GM18511 (cell line): ENCODE data around the gene NXN.
"Not testable (repeated sequence)": the region's sequence is repeated elsewhere in the genome, so short reads cannot be mapped to it uniquely, and the experiment has no call there.

Experiments
- ATAC-seq: cut with Tn5 transposase; IDR thresholded peaks from one replicate; pipeline ENCODE4 v1.9.1; 2021; ENCODE audit warnings: mild to moderate bottlenecking, moderate library complexity; ENCODE audit not compliant: unreplicated experiment

The NXN gene

DNA sequence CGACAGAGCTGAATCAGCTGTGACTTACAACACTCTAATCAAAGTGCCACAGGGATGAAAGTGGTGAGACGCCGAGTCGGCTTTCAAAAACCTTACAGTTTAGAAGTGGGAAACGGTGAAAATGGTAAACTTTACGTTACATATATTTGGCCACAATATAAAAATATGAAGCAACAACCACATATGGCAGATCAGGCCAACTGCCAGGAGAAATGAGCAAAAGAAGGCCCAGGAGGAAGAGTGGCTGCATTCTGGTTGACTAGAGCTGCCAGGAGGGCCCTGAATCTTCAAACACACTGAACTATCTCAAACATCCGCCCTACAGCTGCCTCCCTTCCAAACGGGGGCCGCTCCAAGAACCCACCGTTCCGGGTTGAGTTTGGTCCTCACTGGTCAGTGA lies 141.1 kb downstream of the NXN start:
- no peak for ATAC-seq

DNA sequence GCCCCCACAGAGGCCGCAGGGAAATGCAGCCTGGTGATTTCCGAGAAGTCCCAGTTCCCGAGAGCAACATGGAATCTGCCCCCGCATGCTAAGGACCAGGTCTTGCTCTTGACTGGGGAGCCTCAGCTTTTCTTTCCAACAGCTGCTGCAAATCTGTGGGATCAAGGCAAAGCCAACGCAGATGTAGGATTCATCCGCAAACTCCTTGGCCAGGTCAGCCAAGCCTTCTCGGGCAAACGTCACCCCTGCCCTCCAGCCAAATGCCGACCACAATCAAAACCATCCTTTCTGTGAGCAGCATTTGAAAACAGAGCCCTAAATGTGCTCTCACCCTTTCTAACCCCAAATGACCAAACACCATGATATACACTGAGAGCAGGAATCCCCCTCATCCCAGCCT lies 143.4 kb downstream of the NXN start:
- no peak for ATAC-seq

DNA sequence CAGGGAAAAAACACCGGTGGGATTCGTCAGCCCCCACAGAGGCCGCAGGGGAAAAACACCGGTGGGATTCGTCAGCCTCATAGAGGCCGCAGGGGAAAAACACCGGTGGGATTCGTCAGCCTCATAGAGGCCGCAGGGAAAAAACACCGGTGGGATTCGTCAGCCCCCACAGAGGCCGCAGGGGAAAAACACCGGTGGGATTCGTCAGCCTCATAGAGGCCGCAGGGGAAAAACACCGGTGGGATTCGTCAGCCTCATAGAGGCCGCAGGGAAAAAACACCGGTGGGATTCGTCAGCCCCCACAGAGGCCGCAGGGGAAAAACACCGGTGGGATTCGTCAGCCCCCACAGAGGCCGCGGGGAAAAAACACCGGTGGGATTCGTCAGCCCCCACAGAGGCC lies 143.9 kb downstream of the NXN start:
- not testable (repeated sequence) for ATAC-seq

DNA sequence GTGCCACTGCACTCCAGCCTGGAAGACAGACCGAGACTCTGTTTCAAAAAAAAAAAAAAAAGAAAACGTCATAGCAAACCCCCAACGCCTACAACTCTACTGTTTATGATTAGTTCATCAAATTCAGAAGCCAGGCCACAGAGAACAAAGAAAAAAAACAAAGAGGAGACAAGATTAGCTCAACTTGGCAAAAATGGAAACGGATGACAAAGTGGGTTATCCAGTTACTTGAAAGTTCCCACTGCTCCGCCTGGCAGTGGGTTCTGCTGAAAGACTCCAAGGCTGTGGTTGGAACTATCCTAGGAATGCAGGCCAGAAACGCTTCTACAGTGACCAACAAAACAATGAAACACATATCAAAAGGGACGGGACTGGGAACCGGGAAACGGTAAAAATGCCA lies 144.3 kb downstream of the NXN start:
- ATAC-seq, result no peak

DNA sequence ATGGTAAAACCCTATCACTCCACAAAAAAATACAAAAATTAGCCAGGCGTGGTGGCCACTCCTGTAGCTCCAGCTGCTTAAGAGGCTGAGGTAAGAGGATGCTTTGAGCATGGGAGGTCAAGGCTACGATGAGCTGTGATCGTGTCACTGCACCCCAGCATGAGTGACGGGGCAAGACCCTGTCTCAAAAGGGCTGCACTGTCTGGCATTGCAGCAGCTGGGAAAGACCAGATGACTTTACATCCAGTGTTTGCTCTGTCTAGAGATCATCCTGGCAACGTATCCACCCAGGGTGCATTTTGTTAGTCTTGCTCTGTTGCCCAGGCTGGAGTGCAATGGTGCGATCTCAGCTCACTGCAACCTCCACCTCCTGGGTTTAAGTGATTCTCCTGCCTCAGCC lies 145.4 kb downstream of the NXN start:
- ATAC-seq, result no peak

DNA sequence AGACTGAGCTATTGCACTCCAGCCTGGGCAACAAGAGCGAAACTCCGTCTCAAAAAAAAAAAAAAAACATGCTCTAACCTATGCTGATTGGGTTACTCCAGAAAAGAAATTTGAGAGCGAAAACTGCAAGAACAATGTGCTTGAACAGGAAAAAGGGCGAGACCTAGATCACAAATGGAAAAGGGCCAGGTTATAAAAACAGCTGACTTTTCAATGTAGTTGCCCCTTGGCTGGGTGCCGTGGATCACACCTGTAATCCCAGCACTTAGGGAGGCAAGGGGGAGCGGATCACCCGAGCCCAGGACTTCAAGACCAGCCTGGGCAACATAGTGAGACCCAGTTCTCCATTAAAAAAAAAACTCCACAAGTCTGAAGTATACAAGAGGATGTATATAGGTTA lies 148.6 kb downstream of the NXN start:
- no peak for ATAC-seq

DNA sequence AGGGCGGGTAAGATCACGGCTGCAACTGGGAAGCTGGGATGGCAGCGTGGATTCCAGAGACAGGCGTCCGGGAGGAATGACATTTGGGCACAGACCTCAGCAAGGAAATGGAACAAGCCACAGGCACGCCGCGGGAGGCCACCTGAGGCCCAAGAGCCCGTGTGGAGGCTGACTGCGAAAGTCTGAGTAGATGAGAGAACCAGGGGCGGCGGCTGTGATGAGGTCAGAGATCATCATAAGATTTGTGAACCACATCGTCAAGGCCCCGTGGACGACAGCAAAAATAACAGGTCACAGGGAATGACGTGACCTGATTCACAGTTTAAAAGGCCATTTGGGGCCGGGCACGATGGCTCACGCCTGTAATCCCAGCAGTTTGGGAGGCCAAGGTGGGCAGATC lies 149.2 kb downstream of the NXN start:
- no peak for ATAC-seq

DNA sequence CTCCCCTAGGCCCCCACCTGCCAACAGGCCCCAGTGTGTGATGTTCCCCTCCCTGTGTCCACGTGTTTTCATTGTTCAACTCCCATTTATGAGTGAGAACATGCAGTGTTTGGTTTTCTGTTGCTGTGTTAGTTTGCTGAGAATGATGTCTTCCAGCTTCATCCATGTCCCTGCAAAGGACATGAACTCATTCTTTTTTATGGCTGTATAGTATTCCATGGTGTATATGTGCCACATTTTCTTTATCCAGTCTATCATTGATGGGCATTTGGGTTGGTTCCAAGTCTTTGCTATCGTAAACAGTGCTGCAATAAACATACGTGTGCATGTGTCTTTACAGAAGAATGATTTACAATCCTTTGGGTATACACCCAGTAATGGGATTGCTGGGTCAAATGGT lies 150.0 kb downstream of the NXN start:
- ATAC-seq, result not testable (repeated sequence)

DNA sequence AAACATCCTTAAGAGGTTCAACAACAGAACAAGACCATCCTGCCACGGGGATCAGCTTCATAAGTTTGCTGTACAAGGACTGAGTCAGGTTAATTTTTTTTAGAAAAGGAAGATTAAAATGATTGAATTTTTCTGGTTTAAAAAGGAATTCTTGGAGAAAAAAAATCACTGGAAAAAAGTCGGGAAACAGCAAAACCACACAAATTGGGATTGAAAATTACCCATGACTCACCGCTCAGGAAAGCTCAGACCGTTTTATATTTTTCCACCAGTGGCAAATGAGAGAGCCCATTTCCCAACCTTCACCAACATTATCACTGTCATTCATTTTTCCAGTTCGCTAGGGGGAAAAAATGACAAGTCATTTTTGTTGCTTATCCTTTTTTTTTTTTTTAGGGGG lies 150.8 kb downstream of the NXN start:
- ATAC-seq, result no peak

DNA sequence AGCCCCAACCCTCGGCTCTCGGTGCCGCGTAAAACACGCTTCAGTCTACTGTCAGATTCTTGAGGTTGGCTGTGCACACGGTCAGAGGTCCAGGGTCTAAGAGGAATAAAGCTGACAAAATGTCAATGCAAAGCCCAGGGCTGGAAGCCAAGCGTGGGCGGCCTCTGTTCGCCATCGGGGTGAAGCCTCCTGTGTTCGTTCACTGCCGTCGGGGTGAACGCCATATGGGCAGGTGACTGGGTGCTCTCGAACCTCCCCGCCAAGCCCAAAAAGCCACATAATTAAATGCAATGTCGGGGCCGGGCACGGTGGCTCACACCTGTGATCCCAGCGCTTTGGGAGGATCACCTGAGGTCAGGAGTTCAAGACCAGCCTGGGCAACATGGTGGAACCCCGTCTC lies 152.8 kb downstream of the NXN start:
- ATAC-seq, result no peak

DNA sequence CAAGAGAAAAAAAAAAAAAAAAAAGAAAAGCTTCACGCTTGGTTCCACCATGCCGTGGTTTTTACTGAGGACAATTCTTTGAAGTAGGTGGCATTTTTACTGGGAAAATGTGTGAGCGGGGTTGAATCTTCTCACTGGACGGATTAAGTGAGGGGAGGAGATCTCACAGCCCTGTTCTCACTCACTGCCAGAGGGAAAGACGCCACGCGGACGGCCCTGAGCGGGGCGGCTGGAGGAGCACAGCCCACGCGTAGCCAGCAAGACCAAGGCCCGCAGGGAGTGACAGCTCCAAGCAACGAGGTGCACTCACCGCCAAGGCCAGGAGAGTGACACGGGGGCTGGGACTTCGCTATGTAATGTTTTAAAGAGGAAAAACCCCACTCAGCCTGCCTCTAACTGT lies 154.4 kb downstream of the NXN start:
- ATAC-seq, result no peak

DNA sequence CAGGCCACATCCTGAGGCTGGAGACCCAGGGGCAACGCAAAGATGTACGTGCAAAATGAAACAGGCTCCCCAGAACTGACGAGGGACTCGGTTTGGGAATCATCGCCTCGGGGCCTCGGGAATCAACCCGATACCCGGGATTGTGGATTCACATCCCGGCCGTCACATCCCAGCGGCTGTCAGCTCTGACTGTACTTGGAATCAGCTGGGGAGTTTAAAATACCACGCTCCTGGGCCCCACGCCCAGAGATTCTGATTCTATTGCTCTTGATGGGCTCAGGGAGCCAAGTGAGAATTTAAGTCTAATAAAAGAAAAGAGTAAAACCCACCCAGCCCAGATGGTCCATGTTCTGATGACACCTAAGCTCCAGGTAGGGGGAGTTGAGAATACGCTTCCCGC lies 155.2 kb downstream of the NXN start:
- no peak for ATAC-seq

DNA sequence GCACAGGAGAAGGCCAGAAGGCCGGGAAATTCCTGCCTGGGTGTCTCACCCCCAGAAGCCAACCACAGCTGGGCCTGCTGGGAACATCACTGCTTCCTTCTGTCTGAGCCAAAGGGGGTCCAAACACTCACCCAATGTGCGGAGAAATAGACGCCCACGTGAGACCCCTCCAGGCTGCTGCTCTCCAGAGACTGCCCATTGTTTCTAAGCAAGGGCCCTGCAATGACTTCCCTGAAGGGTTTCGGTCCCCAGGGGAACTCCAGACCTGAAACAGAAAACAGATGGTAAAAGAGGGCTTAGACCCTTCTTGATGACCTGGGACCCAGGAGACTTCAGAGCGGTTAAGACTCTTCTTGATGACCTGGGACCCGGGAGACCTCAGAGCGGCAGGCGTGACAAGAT lies 156.1 kb downstream of the NXN start:
- no peak for ATAC-seq

DNA sequence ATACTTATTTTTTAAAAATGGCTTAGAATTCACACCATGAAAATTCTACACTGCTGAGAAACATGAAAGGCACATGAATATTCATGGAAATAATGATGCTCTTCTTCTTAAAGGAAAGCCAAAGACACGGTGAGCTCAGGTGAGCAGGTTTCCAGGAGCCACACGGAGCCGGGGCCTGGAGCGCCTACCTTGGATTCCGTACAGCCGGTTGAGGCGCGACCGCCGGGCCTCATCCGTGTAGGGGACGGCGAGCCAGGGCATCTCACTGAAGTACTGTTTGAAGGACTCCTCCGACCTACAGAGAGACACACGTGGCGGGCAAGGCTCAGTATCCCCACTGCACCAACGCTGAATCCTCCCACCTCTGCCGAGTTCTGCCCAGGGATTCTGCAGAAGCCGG lies 160.3 kb downstream of the NXN start:
- no peak for ATAC-seq

DNA sequence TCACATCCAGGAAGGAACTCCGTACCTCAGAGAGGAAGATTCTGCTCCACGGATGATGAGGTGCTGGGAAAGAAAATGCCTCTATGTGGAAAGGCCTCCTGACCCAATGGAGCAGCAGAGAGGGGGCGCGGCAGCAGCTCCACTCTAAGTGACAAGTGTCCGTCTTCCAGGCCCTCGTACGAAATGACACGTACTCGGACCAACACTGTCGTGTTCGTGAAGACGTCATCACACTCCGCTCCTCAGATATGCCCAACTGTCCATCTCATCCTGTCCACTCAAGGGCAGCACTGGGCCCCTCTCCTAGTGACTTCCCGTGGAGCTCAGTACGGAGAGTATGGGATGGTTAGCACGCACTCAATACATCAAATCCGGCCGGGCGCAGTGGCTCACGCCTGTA lies 165.2 kb downstream of the NXN start:
- no peak for ATAC-seq

DNA sequence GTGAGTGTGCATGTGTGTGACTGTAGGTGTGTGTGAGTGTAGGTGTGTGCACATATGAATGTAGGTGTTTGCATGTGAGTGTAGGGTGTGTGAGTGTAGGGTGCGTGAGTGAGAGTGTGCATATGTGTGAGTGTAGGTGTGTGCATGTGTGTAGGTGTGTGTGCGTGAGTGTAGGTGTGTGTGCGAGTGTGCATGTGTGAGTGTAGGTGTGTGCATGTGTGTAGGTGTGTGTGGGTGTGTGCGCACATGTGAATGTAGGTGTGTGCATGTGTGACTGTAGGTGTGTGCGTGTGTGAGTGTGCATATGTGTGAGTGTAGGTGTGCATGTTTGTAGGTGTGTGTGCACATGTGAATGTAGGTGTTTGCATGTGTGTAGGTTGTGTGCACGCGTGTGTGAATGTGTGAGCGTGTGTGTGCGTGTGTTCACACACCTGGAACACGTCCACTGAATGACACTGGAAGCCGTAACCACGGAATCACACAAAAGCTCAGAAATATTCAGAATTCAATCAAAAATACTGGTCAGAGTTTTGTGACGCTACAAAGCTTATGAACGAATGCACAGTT lies 166.9 kb downstream of the NXN start:
- ATAC-seq, result no peak

DNA sequence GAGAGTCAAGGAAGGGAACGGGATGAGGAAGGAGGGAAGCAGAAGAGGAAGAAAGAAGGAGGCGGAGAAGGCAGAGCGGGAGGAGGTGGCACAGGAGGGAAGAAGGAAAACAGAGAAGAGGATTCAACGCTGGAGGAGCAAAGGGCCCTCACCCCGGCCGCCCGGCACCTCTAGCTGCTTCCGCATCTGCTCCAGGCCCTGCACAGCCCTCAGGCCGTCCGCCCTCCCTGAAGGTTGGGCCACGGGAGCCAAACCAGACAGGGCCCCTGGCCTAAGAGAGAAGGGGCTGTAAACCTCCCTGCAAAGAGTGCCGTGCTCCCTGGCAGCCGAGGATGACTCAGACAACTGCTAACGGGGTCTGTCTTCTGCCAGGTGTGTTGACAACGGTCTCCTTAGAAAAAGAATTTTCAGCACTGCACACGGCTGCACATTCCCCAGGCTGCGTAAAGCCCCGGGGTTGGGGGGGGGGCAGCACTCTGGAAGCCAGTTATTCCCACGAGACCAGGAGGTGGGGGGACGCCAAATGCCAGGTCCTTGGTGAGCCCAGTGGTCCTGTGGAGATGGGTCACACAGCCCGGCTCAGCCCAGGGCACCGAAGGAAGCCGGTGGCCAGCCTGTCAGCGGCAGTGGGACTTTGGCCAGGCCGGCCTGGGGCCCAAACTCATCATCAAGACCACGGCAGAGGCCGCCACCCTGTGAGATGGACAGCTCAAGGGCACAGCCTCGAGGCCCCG lies 168.4 kb downstream of the NXN start:
- no peak for ATAC-seq

DNA sequence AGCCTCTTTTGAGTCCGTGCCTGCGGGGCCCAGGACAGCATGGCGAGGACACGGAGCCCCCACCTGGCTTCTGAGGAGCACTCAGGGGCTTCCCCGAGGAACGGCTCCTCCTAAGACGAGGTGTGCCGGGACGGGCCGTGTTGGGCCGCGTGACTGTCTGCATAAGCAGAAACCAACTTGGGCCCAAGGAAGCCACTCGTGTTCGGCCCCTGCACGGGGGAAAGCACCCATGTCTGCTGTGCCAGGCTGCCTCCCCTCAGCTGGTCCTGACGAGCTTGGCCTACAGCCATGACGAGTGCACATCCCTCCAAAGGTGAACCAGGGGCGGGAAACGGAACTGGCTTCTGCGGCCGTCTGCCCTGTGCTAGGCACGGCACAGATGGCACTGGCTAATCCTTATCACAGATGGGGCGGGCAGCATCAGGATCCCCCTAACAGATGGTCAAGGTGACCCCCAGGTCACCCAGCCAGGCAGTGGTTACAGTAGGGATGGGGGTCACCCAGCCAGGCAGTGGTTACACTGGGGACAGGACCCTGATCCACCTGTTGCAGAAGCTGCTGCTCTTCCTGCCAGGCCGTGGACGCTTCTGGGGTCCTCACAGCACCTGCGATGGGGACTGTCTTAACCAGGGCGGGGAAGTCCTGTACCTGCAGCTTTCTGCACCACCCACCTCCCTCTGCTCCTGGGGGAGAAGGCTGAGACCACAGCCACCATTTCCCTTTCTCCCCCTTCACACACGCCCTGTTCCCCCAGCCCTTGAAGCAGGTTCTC lies 171.9 kb downstream of the NXN start:
- no peak for ATAC-seq

DNA sequence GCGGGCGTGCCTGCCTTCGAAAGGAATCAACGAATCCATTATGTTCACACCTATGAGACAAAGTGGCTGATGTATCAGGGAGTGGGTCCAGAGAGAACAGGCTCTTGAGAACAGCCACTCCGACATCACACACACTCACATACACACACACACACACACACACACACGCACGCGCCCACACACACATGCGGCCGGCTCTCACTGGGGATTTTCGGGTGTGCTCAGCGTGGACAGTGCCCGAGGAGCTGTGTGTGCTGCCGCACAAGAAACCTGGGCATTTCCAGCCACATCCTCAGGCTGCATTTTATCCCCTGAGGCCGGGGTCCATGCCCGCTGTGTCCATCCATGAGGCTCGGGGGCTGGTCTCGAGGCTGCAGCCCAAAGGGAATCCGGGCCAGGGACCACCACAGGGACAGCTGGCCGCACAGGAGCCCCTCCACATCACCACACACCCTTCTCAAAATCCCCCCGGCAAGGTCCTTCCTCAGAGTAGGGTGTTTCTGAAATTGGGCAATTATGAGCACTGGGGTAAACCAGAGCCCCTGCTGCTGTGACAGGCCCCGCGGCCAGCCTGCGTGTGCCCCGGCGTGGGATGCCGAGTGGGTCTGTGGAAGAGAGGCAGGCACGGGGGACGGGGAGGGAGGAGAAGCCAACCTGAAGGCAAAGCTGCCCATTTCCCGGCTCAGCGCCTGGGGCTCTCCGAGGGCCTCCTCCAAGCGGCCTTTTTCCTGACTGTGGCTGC lies 172.6 kb downstream of the NXN start:
- ATAC-seq, result no peak

DNA sequence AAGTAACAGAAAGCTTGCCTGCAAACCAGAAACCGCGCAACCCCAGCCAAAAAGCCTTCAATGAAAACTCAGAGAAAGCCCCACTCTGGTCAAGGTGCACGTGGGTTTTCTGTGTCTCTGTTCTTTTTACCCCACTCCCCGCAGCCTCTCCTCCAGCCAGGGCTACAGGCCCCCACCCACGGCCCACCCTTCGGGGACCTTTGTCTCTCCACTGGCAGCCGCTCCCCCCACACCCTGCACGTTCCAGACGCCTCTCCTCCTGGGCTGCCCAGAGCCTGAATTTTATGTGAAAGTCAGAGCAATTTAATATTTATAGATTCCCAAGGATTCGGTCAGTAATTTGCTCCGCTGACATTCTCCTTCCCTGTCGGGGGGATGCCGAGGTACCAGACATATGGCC lies 173.2 kb downstream of the NXN start:
- ATAC-seq, result no peak

DNA sequence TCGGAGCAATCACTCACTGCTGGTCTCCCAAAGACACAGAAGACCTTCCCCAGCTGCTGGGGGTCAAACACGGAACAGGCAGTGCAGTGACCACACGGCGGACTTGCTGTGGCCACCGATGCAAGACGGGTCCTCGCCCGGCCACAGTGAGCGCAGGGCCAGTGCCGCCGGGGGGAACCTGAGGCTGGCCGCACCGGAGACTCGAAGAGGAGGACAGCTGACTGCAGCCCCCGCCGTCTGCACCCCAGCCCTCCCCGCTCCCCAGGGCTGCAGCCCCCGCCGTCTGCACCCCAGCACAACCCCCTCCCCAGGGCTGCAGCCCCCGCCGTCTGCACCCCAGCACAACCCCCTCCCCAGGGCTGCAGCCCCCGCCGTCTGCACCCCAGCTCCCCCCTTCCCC lies 173.7 kb downstream of the NXN start:
- not testable (repeated sequence) for ATAC-seq
